SU-DHL-6 (cell line): ENCODE results near the gene LIPA.

Experiments used
- EZH2phosphoT487 ChIP-seq: fragments of 200-600 bp; sonication (generic), shearing (Covaris generic); conservative IDR thresholded peaks from 2 replicates; pipeline ENCODE4 v1.6.1; 2018; ENCODE audit warnings: mild to moderate bottlenecking, antibody characterized with exemption, low read length, moderate library complexity, mixed read lengths
- TF ChIP-seq, protein P1 (sequence below): fragments of 200-600 bp; sonication (generic); IDR thresholded peaks from one replicate; pipeline ENCODE4 v1.5.1; 2017; ENCODE audit warnings: antibody characterized with exemption, mild to moderate bottlenecking, low read length, moderate library complexity; ENCODE audit not compliant: insufficient read depth, poor library complexity, severe bottlenecking

DNA sequence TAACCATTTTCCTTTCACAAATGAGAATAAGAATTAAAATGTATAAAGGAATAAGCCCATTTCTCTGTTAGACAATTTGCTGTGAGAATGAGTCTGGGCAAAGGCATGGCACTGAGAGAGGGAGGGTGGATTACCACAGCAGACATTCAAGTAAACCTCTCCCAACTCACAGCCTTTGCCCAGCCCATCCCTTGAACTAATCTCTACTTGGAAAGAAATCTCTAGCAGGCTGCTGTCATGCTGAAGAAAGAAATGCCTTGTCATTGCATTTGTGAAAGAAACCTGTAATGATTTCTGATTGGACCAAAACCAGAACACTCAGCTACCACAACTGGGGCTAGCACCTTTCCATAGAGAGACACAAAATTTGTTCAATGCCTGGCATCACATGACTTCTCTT is 83.7 kb downstream of the LIPA start:
- TF ChIP-seq, protein P1, sequence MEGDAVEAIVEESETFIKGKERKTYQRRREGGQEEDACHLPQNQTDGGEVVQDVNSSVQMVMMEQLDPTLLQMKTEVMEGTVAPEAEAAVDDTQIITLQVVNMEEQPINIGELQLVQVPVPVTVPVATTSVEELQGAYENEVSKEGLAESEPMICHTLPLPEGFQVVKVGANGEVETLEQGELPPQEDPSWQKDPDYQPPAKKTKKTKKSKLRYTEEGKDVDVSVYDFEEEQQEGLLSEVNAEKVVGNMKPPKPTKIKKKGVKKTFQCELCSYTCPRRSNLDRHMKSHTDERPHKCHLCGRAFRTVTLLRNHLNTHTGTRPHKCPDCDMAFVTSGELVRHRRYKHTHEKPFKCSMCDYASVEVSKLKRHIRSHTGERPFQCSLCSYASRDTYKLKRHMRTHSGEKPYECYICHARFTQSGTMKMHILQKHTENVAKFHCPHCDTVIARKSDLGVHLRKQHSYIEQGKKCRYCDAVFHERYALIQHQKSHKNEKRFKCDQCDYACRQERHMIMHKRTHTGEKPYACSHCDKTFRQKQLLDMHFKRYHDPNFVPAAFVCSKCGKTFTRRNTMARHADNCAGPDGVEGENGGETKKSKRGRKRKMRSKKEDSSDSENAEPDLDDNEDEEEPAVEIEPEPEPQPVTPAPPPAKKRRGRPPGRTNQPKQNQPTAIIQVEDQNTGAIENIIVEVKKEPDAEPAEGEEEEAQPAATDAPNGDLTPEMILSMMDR = no peak
- no peak for TF ChIP-seq EZH2phosphoT487
